Amygdala (tissue), 56 donors: Measurements from ENCODE around the gene ADAMTS17.
"Not testable (repeated sequence)": the region's sequence is repeated elsewhere in the genome, so short reads cannot be mapped to it uniquely, and the experiment has no call there.

ENCODE experiments used
- DNase-seq, 56 donors: peaks; one replicate each; lab custom pipeline; 2025; lab: John Stamatoyannopoulos, UW

Gene ADAMTS17

GRCh38 chr15:100339999-100340398 lies 1.8 kb downstream of the ADAMTS17 start:
- DNase-seq: no peak

GRCh38 chr15:100339451-100339850 lies 2.3 kb downstream of the ADAMTS17 start:
- not testable (repeated sequence) for DNase-seq

- DNase-seq: peak in 41 of 56 donors; percentile 11 to 80 (median 35)
These were observed 2.8 kb downstream of the ADAMTS17 start for GRCh38 chr15:100338971-100339444.

- DNase-seq: no peak
These were observed 3.5 kb downstream of the ADAMTS17 start for GRCh38 chr15:100338247-100338646.

GRCh38 chr15:100337096-100338044 lies 4.4 kb downstream of the ADAMTS17 start:
- DNase-seq: no peak

- DNase-seq: no peak
These were observed 5.7 kb downstream of the ADAMTS17 start for GRCh38 chr15:100336061-100336460.

- no peak for DNase-seq
These were observed 6.3 kb downstream of the ADAMTS17 start for GRCh38 chr15:100335335-100335999.

GRCh38 chr15:100334905-100335304 lies 6.9 kb downstream of the ADAMTS17 start:
- DNase-seq: no peak

GRCh38 chr15:100334456-100334855 lies 7.3 kb downstream of the ADAMTS17 start:
- DNase-seq: no peak

GRCh38 chr15:100334015-100334414 lies 7.8 kb downstream of the ADAMTS17 start:
- no peak for DNase-seq

- DNase-seq: no peak
These were observed 8.5 kb downstream of the ADAMTS17 start for GRCh38 chr15:100333236-100333635.

- DNase-seq: no peak
These were observed 9.1 kb downstream of the ADAMTS17 start for GRCh38 chr15:100332721-100333120.

GRCh38 chr15:100332231-100332630 lies 9.5 kb downstream of the ADAMTS17 start:
- no peak for DNase-seq

GRCh38 chr15:100330629-100331215 lies 11.1 kb downstream of the ADAMTS17 start:
- no peak for DNase-seq

GRCh38 chr15:100330221-100330620 lies 11.6 kb downstream of the ADAMTS17 start:
- DNase-seq: no peak

GRCh38 chr15:100328796-100329195 lies 13.0 kb downstream of the ADAMTS17 start:
- no peak for DNase-seq

GRCh38 chr15:100318880-100319279 lies 22.9 kb downstream of the ADAMTS17 start:
- no peak for DNase-seq

- no peak for DNase-seq
These were observed 26.9 kb downstream of the ADAMTS17 start for GRCh38 chr15:100314809-100315400.

- DNase-seq: no peak
These were observed 29.8 kb downstream of the ADAMTS17 start for GRCh38 chr15:100311833-100312476.

- peak in 18 of 56 donors; percentile 7 to 61 (median 36) for DNase-seq
These were observed 30.6 kb downstream of the ADAMTS17 start for GRCh38 chr15:100311154-100311625.
